ENCODE measurements around the gene DNAJA3. TPM values are rescaled to one million over a fixed set of nuclear protein-coding genes. Genes with fewer than 3 reads are reported as not detected.

DNAJA3 gene
- total RNA-seq, 2 experiments from 2014 or later = 17.2 to 18.8 TPM

DNA sequence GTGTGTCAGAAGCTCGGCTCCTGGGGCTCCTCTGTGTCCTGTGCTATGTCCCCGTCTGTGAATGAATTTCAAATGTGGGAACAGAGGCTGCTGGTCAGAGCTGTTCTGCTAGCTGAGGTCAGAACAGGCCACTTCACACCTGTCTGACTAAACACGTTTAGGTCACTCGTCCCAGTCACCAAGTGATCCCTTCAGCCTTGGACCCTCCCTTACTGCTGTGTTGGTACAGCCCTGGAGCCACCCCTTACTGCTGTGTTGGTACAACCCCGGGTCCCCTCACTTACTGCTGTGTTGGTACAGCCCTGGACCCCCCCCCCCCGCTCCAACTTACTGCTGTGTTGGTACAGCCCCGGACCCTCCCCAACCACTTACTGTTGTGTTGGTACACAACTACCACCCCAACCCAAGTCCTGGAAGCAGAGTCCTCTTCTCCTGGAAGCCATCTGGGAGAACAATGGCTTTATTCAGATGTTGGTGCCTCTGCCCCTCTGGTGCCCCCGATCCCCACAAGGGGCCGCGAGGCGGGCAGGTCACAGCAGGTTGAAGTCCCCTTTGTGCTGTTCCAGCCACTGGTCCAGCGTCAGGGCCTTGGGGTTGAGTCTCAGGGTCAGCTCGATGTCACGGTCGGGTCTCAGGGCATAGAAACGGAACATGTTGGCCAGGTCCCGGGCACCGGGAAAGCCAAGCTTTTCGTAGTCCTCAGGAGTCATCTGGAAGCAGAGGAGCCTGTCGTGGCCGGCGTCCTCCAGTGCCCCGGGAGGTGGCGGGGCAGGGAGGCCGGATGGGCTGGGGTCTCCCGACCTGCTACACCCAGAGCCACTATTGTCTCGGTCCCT, 35.8 kb downstream of the DNAJA3 start:
- no peaks in the 10 kb centered on the region for H3K27me3 Mint-ChIP-seq
- intact Hi-C loops (cut with DNase I, micrococcal nuclease) = loop anchor here in 1 of 2 experiments (1.0 kb wide), 1 partner anchor 102 kb away; no protein-coding TSS in a partner anchor
- Histone ChIP-seq H3K9me3 (ENCODE audit: control insufficient read depth in 1 of 2, insufficient read depth in 1 of 2, low read length in 2 of 2) (no peaks in the 10 kb centered on the region), H3K4me1 (ENCODE audit: insufficient read depth, low read length) (peaks cover 32% of the 10 kb centered on the region), H3K27ac (ENCODE audit: low read depth in 1 of 2, low read length in 2 of 2) (no peak overlapping the region), H3K36me3 (ENCODE audit: insufficient read depth, low read length) (peaks cover 58% of the 10 kb centered on the region), H3K4me3 (ENCODE audit: low read length) (no peak overlapping the region), H3K27me3 (ENCODE audit: control insufficient read depth in 1 of 2, insufficient read depth in 2 of 2, low read length in 2 of 2) (no peaks in the 10 kb centered on the region)
- TF ChIP-seq, protein P1, sequence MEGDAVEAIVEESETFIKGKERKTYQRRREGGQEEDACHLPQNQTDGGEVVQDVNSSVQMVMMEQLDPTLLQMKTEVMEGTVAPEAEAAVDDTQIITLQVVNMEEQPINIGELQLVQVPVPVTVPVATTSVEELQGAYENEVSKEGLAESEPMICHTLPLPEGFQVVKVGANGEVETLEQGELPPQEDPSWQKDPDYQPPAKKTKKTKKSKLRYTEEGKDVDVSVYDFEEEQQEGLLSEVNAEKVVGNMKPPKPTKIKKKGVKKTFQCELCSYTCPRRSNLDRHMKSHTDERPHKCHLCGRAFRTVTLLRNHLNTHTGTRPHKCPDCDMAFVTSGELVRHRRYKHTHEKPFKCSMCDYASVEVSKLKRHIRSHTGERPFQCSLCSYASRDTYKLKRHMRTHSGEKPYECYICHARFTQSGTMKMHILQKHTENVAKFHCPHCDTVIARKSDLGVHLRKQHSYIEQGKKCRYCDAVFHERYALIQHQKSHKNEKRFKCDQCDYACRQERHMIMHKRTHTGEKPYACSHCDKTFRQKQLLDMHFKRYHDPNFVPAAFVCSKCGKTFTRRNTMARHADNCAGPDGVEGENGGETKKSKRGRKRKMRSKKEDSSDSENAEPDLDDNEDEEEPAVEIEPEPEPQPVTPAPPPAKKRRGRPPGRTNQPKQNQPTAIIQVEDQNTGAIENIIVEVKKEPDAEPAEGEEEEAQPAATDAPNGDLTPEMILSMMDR (IDR thresholded peaks at IDR 0.05) = no peak
- peaks cover 61% of the 10 kb centered on the region for H3K36me3 Mint-ChIP-seq (ENCODE audit: low read depth)
- peaks cover 20% of the 10 kb centered on the region for H3K4me1 Mint-ChIP-seq (ENCODE audit: low read depth)
- POLR2A ChIA-PET = interaction anchor here (2.5 kb wide), 1 partner anchor 15 kb away, joined by 13 read pairs; the partner anchor contains the start of gene HMOX2
- peak overlapping the region; percentile 51 for H3K27ac Mint-ChIP-seq
- ATAC-seq (ENCODE audit: poor library complexity) (no peak), DNase-seq (no peak)
- CTCF ChIA-PET = interaction anchor here (1.4 kb wide), 1 partner anchor 46 kb away, joined by 3 read pairs; no protein-coding TSS in a partner anchor
- H3K4me3 Mint-ChIP-seq = no peak overlapping the region
- H3K9me3 Mint-ChIP-seq = no peaks in the 10 kb centered on the region

DNA sequence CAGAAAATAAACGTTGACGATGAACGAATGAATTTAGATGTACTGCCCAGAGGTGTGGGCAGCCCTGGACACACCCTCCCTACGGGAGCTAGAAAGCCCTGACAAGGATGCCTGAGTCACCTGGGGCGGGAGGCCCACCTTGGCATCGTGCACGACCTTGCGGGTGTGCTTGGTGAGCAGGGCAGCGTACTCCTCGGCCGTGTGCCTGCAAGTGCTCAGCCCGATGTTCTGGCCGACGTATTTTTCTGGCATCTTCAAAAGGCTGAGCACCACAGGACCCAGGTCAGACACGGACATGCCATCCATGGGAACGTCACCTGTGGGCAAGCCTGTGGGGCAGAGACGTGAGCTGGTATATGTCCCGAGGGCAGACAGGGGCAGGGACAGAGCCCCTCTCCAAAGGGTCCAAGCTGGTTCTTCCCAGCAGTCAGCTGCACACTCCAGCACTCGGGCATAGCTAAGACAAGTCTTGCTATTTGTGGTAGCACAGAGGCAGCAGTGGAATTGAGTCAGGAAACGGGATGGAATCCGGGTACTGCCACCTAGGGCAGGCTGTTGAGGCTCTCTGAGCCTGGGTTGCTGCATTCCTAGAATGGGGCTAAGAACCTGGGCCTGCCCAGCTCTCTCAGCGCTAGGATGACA, 38.0 kb downstream of the DNAJA3 start:
- Histone ChIP-seq H3K9me3 (ENCODE audit: control insufficient read depth in 1 of 2, insufficient read depth in 1 of 2, low read length in 2 of 2) (no peaks in the 10 kb centered on the region), H3K27ac (ENCODE audit: low read depth in 1 of 2, low read length in 2 of 2) (no peak overlapping the region), H3K4me1 (ENCODE audit: insufficient read depth, low read length) (peaks cover 41% of the 10 kb centered on the region), H3K27me3 (ENCODE audit: control insufficient read depth in 1 of 2, insufficient read depth in 2 of 2, low read length in 2 of 2) (no peaks in the 10 kb centered on the region), H3K36me3 (ENCODE audit: insufficient read depth, low read length) (peaks cover 57% of the 10 kb centered on the region), H3K4me3 (ENCODE audit: low read length) (no peak overlapping the region)
- no peak for ATAC-seq (ENCODE audit: poor library complexity)
- Mint-ChIP-seq H3K36me3 (ENCODE audit: low read depth) (peaks cover 54% of the 10 kb centered on the region), H3K4me3 (no peak overlapping the region), H3K27ac (peak overlapping the region; percentile 42), H3K9me3 (no peaks in the 10 kb centered on the region), H3K4me1 (ENCODE audit: low read depth) (peaks cover 25% of the 10 kb centered on the region), H3K27me3 (no peaks in the 10 kb centered on the region)
- intact Hi-C loops (cut with DNase I, micrococcal nuclease) = no loop called here
- TF ChIP-seq, protein P1 (IDR thresholded peaks at IDR 0.05) = no peak
- no peak for DNase-seq
- POLR2A ChIA-PET = interaction anchor here (0.6 to 1.6 kb wide), 2 partner anchors 42 kb away, joined by 3 read pairs; no protein-coding TSS in a partner anchor
- CTCF ChIA-PET = no interaction called here

DNA sequence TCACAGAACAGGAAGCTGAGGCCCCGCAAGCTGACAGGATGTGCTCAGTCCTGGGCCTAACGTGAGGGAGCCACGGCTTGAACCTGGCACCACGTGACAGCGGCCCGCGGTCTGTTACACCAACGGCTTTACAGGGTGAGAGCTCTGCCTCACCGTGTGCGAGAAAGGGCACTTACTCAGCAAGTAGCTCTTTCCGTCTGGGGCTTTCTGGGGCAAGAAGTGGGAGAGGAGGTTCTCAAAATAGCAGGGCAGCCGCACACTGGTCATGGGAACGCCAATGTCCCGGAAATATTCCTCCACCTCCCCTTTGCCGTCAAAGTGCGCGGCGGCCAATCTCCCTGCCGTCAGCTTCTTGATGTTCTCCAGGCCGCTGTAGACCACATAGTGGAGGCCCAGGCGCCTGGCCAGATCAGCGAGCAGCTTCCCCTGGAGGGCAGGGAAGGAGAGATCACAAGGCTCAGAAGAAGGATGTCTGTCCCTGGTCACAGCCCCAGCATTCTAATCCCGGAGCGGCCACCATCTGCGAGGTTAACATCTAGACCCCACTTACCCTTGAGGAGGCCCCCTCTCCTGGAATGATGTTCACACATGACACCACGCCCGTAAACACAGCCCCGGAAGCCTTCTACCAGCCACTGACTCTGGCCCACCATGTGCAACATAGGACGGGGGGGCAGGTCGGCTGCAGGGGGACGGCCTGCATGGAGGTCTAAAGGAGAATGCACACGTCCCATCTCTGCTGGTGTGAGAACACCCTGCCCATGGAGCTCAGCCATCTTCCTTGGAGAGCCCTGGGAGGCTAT, 40.5 kb downstream of the DNAJA3 start:
- ChIA-PET POLR2A (interaction anchor here (0.5 to 2.8 kb wide), 7 partner anchors 9 to 190 kb away, joined by 3 to 28 read pairs (median 4); partner anchors contain the start of genes HMOX2 and NMRAL1), CTCF (interaction anchor here (0.9 kb wide), 1 partner anchor 83 kb away, joined by 3 read pairs; no protein-coding TSS in a partner anchor)
- Mint-ChIP-seq H3K36me3 (ENCODE audit: low read depth) (peaks cover 36% of the 10 kb centered on the region), H3K27ac (peak overlapping the region; percentile 84), H3K27me3 (no peaks in the 10 kb centered on the region), H3K4me3 (peak overlapping the region; percentile 30), H3K9me3 (no peaks in the 10 kb centered on the region), H3K4me1 (ENCODE audit: low read depth) (peaks cover 17% of the 10 kb centered on the region)
- Histone ChIP-seq H3K9me3 (ENCODE audit: control insufficient read depth in 1 of 2, insufficient read depth in 1 of 2, low read length in 2 of 2) (no peaks in the 10 kb centered on the region), H3K36me3 (ENCODE audit: insufficient read depth, low read length) (peaks cover 58% of the 10 kb centered on the region), H3K27me3 (ENCODE audit: control insufficient read depth in 1 of 2, insufficient read depth in 2 of 2, low read length in 2 of 2) (no peaks in the 10 kb centered on the region), H3K4me1 (ENCODE audit: insufficient read depth, low read length) (peaks cover 24% of the 10 kb centered on the region), H3K27ac (ENCODE audit: low read depth in 1 of 2, low read length in 2 of 2) (peak overlapping the region; percentile 53 to 65), H3K4me3 (ENCODE audit: low read length) (no peak overlapping the region)
- ATAC-seq (ENCODE audit: poor library complexity) = peak; percentile 93
- peak; percentile 27 to 89 (median 52) for DNase-seq
- TF ChIP-seq, protein P1 (IDR thresholded peaks at IDR 0.05) = no peak
- intact Hi-C loops (cut with DNase I, micrococcal nuclease) = no loop called here

Measured in CD4-positive, alpha-beta T cell (primary cell).